ENCODE results near the gene SERTAD3.

GRCh38 chr19:40493778-40494177 lies 49.6 kb upstream of the SERTAD3 start:
- TF ChIP-seq CTCF (IDR thresholded peaks at IDR 0.05) (no peak), SIN3A (IDR thresholded peaks at IDR 0.05; ENCODE audit: borderline replicate concordance, low read depth, low read length) (no peak), ZBTB33 (IDR thresholded peaks at IDR 0.05; ENCODE audit: borderline replicate concordance, low read depth) (no peak), REST (IDR thresholded peaks at IDR 0.05; ENCODE audit: low read depth, low read length) (no peak), MAX (IDR thresholded peaks at IDR 0.05; ENCODE audit: low read depth) (no peak), FOXM1 (IDR thresholded peaks at IDR 0.05; ENCODE audit: low read depth) (no peak), NRF1 (IDR thresholded peaks at IDR 0.05; ENCODE audit: low read depth, low read length) (no peak), RAD21 (IDR thresholded peaks at IDR 0.05; ENCODE audit: low read length) (no peak), TCF12 (IDR thresholded peaks at IDR 0.05) (no peak)

Data from SK-N-SH (cell line).